HCT116 (cell line): Measurements from ENCODE around the gene GLUD1. TPM values are rescaled to one million over a fixed set of nuclear protein-coding genes. Genes with fewer than 3 reads are reported as not detected.

Source experiments
- ATAC-seq: fragments of 200-7000 bp; cut with Tn5 transposase; 2 replicates; pipeline ENCODE4 v1.9.1; 2020; ENCODE audit warnings: mild to moderate bottlenecking, moderate library complexity
- BruUV-seq: library from RNA; stranded (reverse); fragments of 400-500 nt; replicated peaks from 2 replicates; lab custom pipeline; 2021; lab: Mats Ljungman, UMichigan
- CTCF ChIA-PET: fragments of 300-600 bp; sonication (Branson Sonifier 250); formaldehyde crosslinking; loops from one replicate; lab custom pipeline; 2021; ENCODE audit warnings: antibody characterized with exemption; lab: Charles Lee
- POLR2A ChIA-PET: fragments of 300-600, 350-600 bp; sonication (Branson Sonifier 250); formaldehyde crosslinking; loops from one replicate; lab custom pipeline; 2021; ENCODE audit warnings: antibody characterized with exemption; lab: Charles Lee
- RAD21 ChIA-PET, 2 experiments: fragments of 300-600 bp; sonication (Branson Sonifier 250); formaldehyde crosslinking; loops; one replicate each; lab custom pipeline; 2023; ENCODE audit warnings: low total read pairs in 2 of 2; ENCODE audit not compliant: uncharacterized antibody in 2 of 2, unreplicated experiment in 2 of 2, low non-redundant PET in 1 of 2; lab: Charles Lee
- DNase-seq: peaks from one replicate; pipeline ENCODE4 v3.0.0-alpha.2; 2010; ENCODE audit warnings: low read depth, low spot score
- H2AFZ ChIP-seq: fragments of 200-600 bp; shearing (Covaris generic), sonication (generic); 2 replicates; pipeline ENCODE4 v1.6.1; 2017; ENCODE audit warnings: low read depth, mixed run types, mixed read lengths, antibody characterized with exemption, low read length; ENCODE audit not compliant: poor library complexity, severe bottlenecking
- H3K27ac ChIP-seq: 2 replicates; pipeline ENCODE4 v1.5.1; 2012; ENCODE audit warnings: low read depth, low read length
- H3K27me3 ChIP-seq: fragments of 200-600 bp; sonication (generic); 2 replicates; pipeline ENCODE4 v1.6.1; 2016; ENCODE audit warnings: mixed run types, low read length, mixed read lengths; ENCODE audit not compliant: insufficient read depth
- H3K36me3 ChIP-seq, 2 experiments: fragments of 200-500 bp in 1 of 2; fragments of 200-600 bp in 1 of 2; sonication (Bioruptor generic) in 1 of 2; sonication (generic) in 1 of 2; 2 replicates each; pipeline versions ENCODE4 v1.5.1 to v1.6.1; 2014 to 2016; ENCODE audit warnings: low read length in 2 of 2, inconsistent platforms in 1 of 2, mixed read lengths in 1 of 2, mixed run types in 1 of 2; ENCODE audit not compliant: insufficient read depth in 2 of 2, control insufficient read depth in 1 of 2
- H3K4me1 ChIP-seq, 2 experiments: fragments of 200-600 bp in 1 of 2; sonication (generic) in 1 of 2; 2 replicates each; pipeline versions ENCODE4 v1.5.1 to v1.6.1; 2012 to 2017; ENCODE audit warnings: low read length in 2 of 2, inconsistent platforms in 1 of 2, mild to moderate bottlenecking in 1 of 2, mixed read lengths in 1 of 2, mixed run types in 1 of 2, moderate library complexity in 1 of 2; ENCODE audit not compliant: insufficient read depth in 2 of 2, control insufficient read depth in 1 of 2
- H3K4me2 ChIP-seq: fragments of 200-600 bp; sonication (generic); 2 replicates; pipeline ENCODE4 v1.6.1; 2017; ENCODE audit warnings: mixed run types, low read length, mixed read lengths
- H3K4me3 ChIP-seq, 2 experiments: fragments of 200-600 bp in 1 of 2; sonication (generic) in 1 of 2; replicated peaks in 1 of 2; 2 replicates each; pipeline ENCODE4 v1.5.1; 2011 to 2016; ENCODE audit warnings: low read length in 2 of 2, control low read depth in 1 of 2, low read depth in 1 of 2, mild to moderate bottlenecking in 1 of 2, mixed read lengths in 1 of 2, mixed run types in 1 of 2
- H3K79me2 ChIP-seq: fragments of 200-600 bp; sonication (generic); 2 replicates; pipeline ENCODE4 v1.6.1; 2017; ENCODE audit warnings: mild to moderate bottlenecking, mixed run types, low read length, moderate library complexity, mixed read lengths; ENCODE audit not compliant: insufficient read depth
- H3K9ac ChIP-seq: fragments of 200-600 bp; sonication (generic); 2 replicates; pipeline ENCODE4 v1.6.1; 2016; ENCODE audit warnings: low read length, mixed read lengths
- H3K9me2 ChIP-seq: fragments of 200-600 bp; sonication (generic), shearing (Covaris generic); 2 replicates; pipeline ENCODE4 v1.6.1; 2017; ENCODE audit warnings: mixed run types, mild to moderate bottlenecking, moderate library complexity; ENCODE audit not compliant: insufficient read depth
- H3K9me3 ChIP-seq, 2 experiments: fragments of 200-500 bp in 1 of 2; fragments of 200-600 bp in 1 of 2; sonication (Bioruptor generic) in 1 of 2; sonication (generic) in 1 of 2; 2 replicates each; pipeline ENCODE4 v1.6.1; 2014 to 2017; ENCODE audit warnings: low read length in 2 of 2, mixed read lengths in 2 of 2, inconsistent platforms in 1 of 2, low read depth in 1 of 2, mild to moderate bottlenecking in 1 of 2, mixed run types in 1 of 2, moderate library complexity in 1 of 2; ENCODE audit not compliant: control insufficient read depth in 1 of 2, insufficient read depth in 1 of 2
- H4K20me1 ChIP-seq: fragments of 200-600 bp; sonication (generic), shearing (Covaris generic); 2 replicates; pipeline ENCODE4 v1.6.1; 2017; ENCODE audit warnings: mixed run types, mild to moderate bottlenecking, moderate library complexity; ENCODE audit not compliant: insufficient read depth
- ATF3 ChIP-seq: IDR thresholded peaks from 2 replicates; pipeline ENCODE4 v1.6.1; 2012
- CBX3 ChIP-seq: IDR thresholded peaks from 2 replicates; pipeline ENCODE4 v1.6.1; 2012; ENCODE audit warnings: low read depth
- EGR1 ChIP-seq: IDR thresholded peaks from 2 replicates; pipeline ENCODE4 v1.6.1; 2012; ENCODE audit warnings: low read depth
- ELF1 ChIP-seq: IDR thresholded peaks from 2 replicates; pipeline ENCODE4 v1.6.1; 2012; ENCODE audit warnings: low read depth, borderline replicate concordance
- EZH2 ChIP-seq: fragments of 200-600 bp; sonication (generic); IDR thresholded peaks from 2 replicates; pipeline ENCODE4 v1.6.1; 2017; ENCODE audit warnings: antibody characterized with exemption, mixed run types
- EZH2phosphoT487 ChIP-seq: fragments of 200-600 bp; IDR thresholded peaks from 2 replicates; pipeline ENCODE4 v1.6.1; 2018; ENCODE audit warnings: antibody characterized with exemption, borderline replicate concordance
- JUND ChIP-seq: IDR thresholded peaks from 2 replicates; pipeline ENCODE4 v1.6.1; 2012
- POLR2A ChIP-seq: IDR thresholded peaks from 2 replicates; pipeline ENCODE4 v1.7.0; 2011; ENCODE audit warnings: borderline replicate concordance; ENCODE audit not compliant: insufficient read depth, insufficient read length; ENCODE audit errors: extremely low read depth
- POLR2AphosphoS5 ChIP-seq: IDR thresholded peaks from 2 replicates; pipeline ENCODE4 v1.6.1; 2011; ENCODE audit warnings: mild to moderate bottlenecking, low read depth, low read length, moderate library complexity
- RAD21 ChIP-seq: IDR thresholded peaks from 2 replicates; pipeline ENCODE4 v1.6.1; 2012; ENCODE audit warnings: low read depth, mild to moderate bottlenecking
- REST ChIP-seq: IDR thresholded peaks from 2 replicates; pipeline ENCODE4 v1.6.1; 2012; ENCODE audit warnings: low read depth
- SIN3A ChIP-seq: IDR thresholded peaks from 2 replicates; pipeline ENCODE4 v1.6.1; 2012; ENCODE audit warnings: low read depth
- SP1 ChIP-seq: IDR thresholded peaks from 2 replicates; pipeline ENCODE4 v1.6.1; 2012; ENCODE audit warnings: low read depth
- ZNF274 ChIP-seq: fragments of 200-500 bp; sonication (Bioruptor generic); IDR thresholded peaks from 2 replicates; pipeline ENCODE4 v1.6.1; 2014; ENCODE audit warnings: mild to moderate bottlenecking, low read depth, low read length, inconsistent platforms
- intact Hi-C: fragments of 100-400 bp; cut with micrococcal nuclease; formaldehyde crosslinking; loops from 2 replicates; pipeline ENCODE4 v1.10.0; 2022
- total RNA-seq: library from RNA; stranded (reverse); gene quantifications from one replicate; pipeline ENCODE4 v1.2.1, GENCODE V29; 2021; ENCODE audit not compliant: unreplicated experiment
- TF ChIP-seq, protein P1 (sequence below): IDR thresholded peaks from 2 replicates; pipeline ENCODE4 v1.6.1; 2012

Gene GLUD1
- total RNA-seq, 1 experiment from 2014 or later, result 131 TPM

DNA sequence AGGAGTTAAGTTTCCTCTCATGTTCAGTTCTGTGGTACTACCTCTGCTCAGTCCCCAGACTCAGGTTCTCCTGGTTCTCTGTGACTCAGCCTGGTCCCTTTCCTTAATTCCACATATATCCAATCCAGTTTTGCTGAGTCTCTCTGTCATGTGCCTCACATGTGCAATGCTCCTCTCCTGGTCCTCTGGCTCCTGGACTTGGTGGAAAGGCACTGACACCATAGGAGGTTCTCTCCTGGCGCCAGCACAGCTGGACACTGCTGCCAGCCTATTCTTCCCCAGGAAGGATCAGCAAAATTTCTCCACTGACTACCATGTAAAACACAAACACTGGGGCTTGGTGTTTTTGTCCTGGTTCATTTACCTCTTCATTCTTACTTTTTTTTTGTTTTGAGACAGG, 27.8 kb downstream of the GLUD1 start (continued):
- TF ChIP-seq REST, result no peak
- no peak for TF ChIP-seq CBX3
- TF ChIP-seq POLR2A, result no peak
- TF ChIP-seq JUND, result no peak
- no peak for TF ChIP-seq POLR2AphosphoS5
- no peak for TF ChIP-seq EGR1
- TF ChIP-seq ZNF274, result no peak
- no peak for TF ChIP-seq EZH2
- TF ChIP-seq, protein P1, sequence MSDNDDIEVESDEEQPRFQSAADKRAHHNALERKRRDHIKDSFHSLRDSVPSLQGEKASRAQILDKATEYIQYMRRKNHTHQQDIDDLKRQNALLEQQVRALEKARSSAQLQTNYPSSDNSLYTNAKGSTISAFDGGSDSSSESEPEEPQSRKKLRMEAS, result no peak
- no peak for TF ChIP-seq SIN3A

DNA sequence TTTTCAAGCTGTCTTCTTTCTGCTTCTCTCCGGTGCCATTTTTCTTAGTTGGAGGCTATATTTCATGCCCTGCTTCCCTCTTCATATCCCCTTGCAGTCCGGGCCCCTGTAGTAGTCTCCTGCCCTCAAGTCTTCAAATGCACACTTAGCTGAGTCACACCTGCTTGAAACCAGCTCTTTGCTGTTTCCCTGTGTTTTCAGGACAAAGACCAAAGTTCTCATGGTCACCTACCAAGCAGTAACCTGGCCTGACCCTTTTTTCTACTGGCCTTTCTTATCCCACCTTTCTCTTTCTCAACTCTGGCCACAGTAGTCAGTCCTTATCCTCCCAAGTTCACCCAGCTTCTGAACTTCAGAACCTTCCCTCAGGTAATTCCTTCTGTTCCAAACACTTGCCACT, 28.5 kb downstream of the GLUD1 start:
- Histone ChIP-seq H3K36me3 (peaks cover 33 to 43% of the 10 kb centered on the region in 2 experiments), H2AFZ (no peak overlapping the region), H3K27me3 (no peaks in the 10 kb centered on the region), H3K4me2 (no peak overlapping the region), H3K4me3 (no peak overlapping the region), H3K4me1 (no peaks in the 10 kb centered on the region), H3K9me3 (no peaks in the 10 kb centered on the region), H3K27ac (no peak overlapping the region), H3K9me2 (no peaks in the 10 kb centered on the region), H4K20me1 (no peaks in the 10 kb centered on the region), H3K79me2 (0 out of 2 replicates have a peak, but pooled peaks cover 3% of the 10 kb centered on the region), H3K9ac (no peak overlapping the region)
- ATAC-seq (no peak), DNase-seq (no peak)
- RAD21 ChIA-PET, result no interaction called here
- TF ChIP-seq EGR1 (no peak), RAD21 (no peak), ELF1 (no peak), CBX3 (no peak), JUND (no peak), EZH2phosphoT487 (no peak), EZH2 (no peak), SP1 (no peak), SIN3A (no peak), ATF3 (no peak), REST (no peak)
- intact Hi-C loops, result no loop called here
- CTCF ChIA-PET, result no interaction called here
- no TSS peak for BruUV-seq
- POLR2A ChIA-PET, result no interaction called here
